Keratinocyte (primary cell): ENCODE measurements around the gene THRB. TPM values are rescaled to one million over a fixed set of nuclear protein-coding genes. Genes with fewer than 3 reads are reported as not detected.

Experiments used
- DNase-seq: peaks from one replicate; pipeline ENCODE4 v3.0.0-alpha.2; 2011; ENCODE audit warnings: low read depth, missing footprints, low spot score
- FAIRE-seq: peaks from 2 replicates; lab custom pipeline; 2011; peaks lifted over from hg19 to GRCh38; lab: Jason Lieb, UNC
- H2AFZ ChIP-seq: 2 replicates; pipeline ENCODE4 v1.6.0; 2012; ENCODE audit warnings: low read length, control low read depth, inconsistent platforms; ENCODE audit not compliant: control insufficient read depth
- H3K27ac ChIP-seq: 2 replicates; pipeline ENCODE4 v1.5.1; 2011; ENCODE audit warnings: low read length; ENCODE audit not compliant: control insufficient read depth, insufficient read depth
- H3K27me3 ChIP-seq: 3 replicates; pipeline ENCODE4 v1.6.0; 2011; ENCODE audit warnings: low read length; ENCODE audit not compliant: control insufficient read depth, insufficient read depth; ENCODE audit errors: extremely low read depth
- H3K36me3 ChIP-seq, 2 experiments: 2 replicates in 1 of 2; 3 replicates in 1 of 2; pipeline ENCODE4 v1.5.1; 2011; ENCODE audit warnings: low read length in 2 of 2, mild to moderate bottlenecking in 1 of 2; ENCODE audit not compliant: control insufficient read depth in 2 of 2, insufficient read depth in 2 of 2; ENCODE audit errors: extremely low read depth in 1 of 2
- H3K4me1 ChIP-seq: 3 replicates; pipeline ENCODE4 v1.5.1; 2011; ENCODE audit warnings: low read length; ENCODE audit not compliant: control insufficient read depth, insufficient read depth; ENCODE audit errors: extremely low read depth
- H3K4me2 ChIP-seq: 3 replicates; pipeline ENCODE4 v1.6.0; 2011; ENCODE audit warnings: low read depth, low read length; ENCODE audit not compliant: control insufficient read depth, insufficient read depth; ENCODE audit errors: extremely low read depth
- H3K4me3 ChIP-seq, 3 experiments: fragments of 200-600 bp in 1 of 3; sonication (generic) in 1 of 3; 2 replicates in 2 of 3; 3 replicates in 1 of 3; pipeline ENCODE4 v1.5.1; 2011 to 2016; ENCODE audit warnings: low read length in 3 of 3, mild to moderate bottlenecking in 3 of 3, control low read depth in 2 of 3, inconsistent platforms in 1 of 3, low read depth in 1 of 3, mixed read lengths in 1 of 3, mixed run types in 1 of 3, moderate library complexity in 1 of 3; ENCODE audit not compliant: control insufficient read depth in 2 of 3, insufficient read depth in 2 of 3; ENCODE audit errors: extremely low read depth in 1 of 3
- H3K79me2 ChIP-seq: 2 replicates; pipeline ENCODE4 v1.6.0; 2012; ENCODE audit warnings: low read length; ENCODE audit not compliant: control insufficient read depth, insufficient read depth
- H3K9ac ChIP-seq: 3 replicates; pipeline ENCODE4 v1.6.0; 2011; ENCODE audit warnings: low read length; ENCODE audit not compliant: control insufficient read depth, insufficient read depth; ENCODE audit errors: extremely low read depth
- H3K9me1 ChIP-seq: 3 replicates; pipeline ENCODE4 v1.6.0; 2011; ENCODE audit warnings: low read length; ENCODE audit not compliant: control insufficient read depth, insufficient read depth; ENCODE audit errors: extremely low read depth
- H3K9me3 ChIP-seq: 2 replicates; pipeline ENCODE4 v1.5.1; 2012; ENCODE audit warnings: low read depth, low read length; ENCODE audit not compliant: control insufficient read depth
- H4K20me1 ChIP-seq: 3 replicates; pipeline ENCODE4 v1.6.0; 2011; ENCODE audit warnings: low read length; ENCODE audit not compliant: control insufficient read depth, insufficient read depth; ENCODE audit errors: extremely low read depth
- EZH2 ChIP-seq: IDR thresholded peaks from one replicate; pipeline ENCODE4 v1.6.1; 2012; ENCODE audit warnings: inconsistent platforms, mild to moderate bottlenecking, low read length, moderate library complexity
- dilution Hi-C: fragments of 300-500 bp; cut with MboI; formaldehyde crosslinking; loops from one replicate; pipeline ENCODE4 v1.7.0; 2020; ENCODE audit warnings: low sequenced_read_pairs; ENCODE audit not compliant: extremely low pct_ligation_motif_present
- polyA plus RNA-seq, 5 experiments: library from polyadenylated mRNA; depleted of rRNA in 3 of 5; stranded (reverse) in 3 of 5; stranded (forward) in 1 of 5; unstranded in 1 of 5; fragments of >200 nt; gene quantifications; 1 replicate in 1 of 5; 2 replicates in 3 of 5; 3 replicates in 1 of 5; pipeline versions ENCODE4 v1.2.1 to v1.2.3, GENCODE V29; 2011 to 2012; ENCODE audit warnings: missing spikeins in 2 of 5, low read depth in 1 of 5, low replicate concordance in 1 of 5
- TF ChIP-seq, protein P1 (sequence below), 3 experiments: IDR thresholded peaks in 1 of 3; conservative IDR thresholded peaks in 1 of 3; optimal IDR thresholded peaks in 1 of 3; 2 replicates in 2 of 3; 3 replicates in 1 of 3; pipeline versions ENCODE3 to v1.5.1; 2011; ENCODE audit warnings: low read length in 3 of 3, mild to moderate bottlenecking in 3 of 3, moderate library complexity in 2 of 3, control low read depth in 1 of 3, inconsistent platforms in 1 of 3; ENCODE audit not compliant: insufficient read depth in 2 of 3; ENCODE audit errors: extremely low read depth in 1 of 3

THRB gene
- polyA plus RNA-seq, 1 donor (not counting 4 experiments of a cell fraction or from before 2014, with no cell fraction given) = 2.6 TPM

DNA sequence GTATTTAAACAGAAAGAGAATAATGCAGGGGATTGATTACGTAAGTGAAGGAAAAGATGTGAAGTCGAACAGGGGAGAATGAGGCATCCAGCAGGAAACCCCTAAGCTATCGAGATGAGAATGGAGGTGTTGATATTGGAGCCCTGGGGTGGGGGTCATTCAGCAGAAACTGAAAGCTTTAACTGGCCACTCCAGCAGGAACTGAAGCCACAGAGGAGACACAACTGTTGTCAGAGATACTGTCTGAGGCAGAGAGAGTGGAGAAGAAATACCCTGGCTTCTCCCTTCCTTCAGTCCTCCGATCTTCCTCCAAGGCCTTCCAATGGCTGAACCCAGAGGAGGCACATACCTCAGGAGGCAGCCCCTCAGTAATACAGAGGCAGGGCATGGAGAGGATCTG, 152.4 kb downstream of the THRB start:
- no peak overlapping the region for H3K4me3 ChIP-seq
- no peak for TF ChIP-seq EZH2
- TF ChIP-seq, protein P1, sequence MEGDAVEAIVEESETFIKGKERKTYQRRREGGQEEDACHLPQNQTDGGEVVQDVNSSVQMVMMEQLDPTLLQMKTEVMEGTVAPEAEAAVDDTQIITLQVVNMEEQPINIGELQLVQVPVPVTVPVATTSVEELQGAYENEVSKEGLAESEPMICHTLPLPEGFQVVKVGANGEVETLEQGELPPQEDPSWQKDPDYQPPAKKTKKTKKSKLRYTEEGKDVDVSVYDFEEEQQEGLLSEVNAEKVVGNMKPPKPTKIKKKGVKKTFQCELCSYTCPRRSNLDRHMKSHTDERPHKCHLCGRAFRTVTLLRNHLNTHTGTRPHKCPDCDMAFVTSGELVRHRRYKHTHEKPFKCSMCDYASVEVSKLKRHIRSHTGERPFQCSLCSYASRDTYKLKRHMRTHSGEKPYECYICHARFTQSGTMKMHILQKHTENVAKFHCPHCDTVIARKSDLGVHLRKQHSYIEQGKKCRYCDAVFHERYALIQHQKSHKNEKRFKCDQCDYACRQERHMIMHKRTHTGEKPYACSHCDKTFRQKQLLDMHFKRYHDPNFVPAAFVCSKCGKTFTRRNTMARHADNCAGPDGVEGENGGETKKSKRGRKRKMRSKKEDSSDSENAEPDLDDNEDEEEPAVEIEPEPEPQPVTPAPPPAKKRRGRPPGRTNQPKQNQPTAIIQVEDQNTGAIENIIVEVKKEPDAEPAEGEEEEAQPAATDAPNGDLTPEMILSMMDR (optimal IDR thresholded peaks at IDR 0.05 in 1 of 3, IDR thresholded peaks at IDR 0.05 in 1 of 3, conservative IDR thresholded peaks at IDR 0.05 in 1 of 3; ENCODE audit: extremely low read depth in 1 of 3, insufficient read depth in 2 of 3, low read length in 3 of 3) = no peak
- H3K9me3 ChIP-seq = no peaks in the 10 kb centered on the region
- FAIRE-seq (no peak), DNase-seq (no peak)
- H3K4me2 ChIP-seq = no peak overlapping the region
- no peaks in the 10 kb centered on the region for H3K27me3 ChIP-seq
- H3K36me3 ChIP-seq = no peaks in the 10 kb centered on the region
- no peak overlapping the region for H3K9ac ChIP-seq
- H4K20me1 ChIP-seq = no peaks in the 10 kb centered on the region
- no peaks in the 10 kb centered on the region for H3K4me1 ChIP-seq
- dilution Hi-C loops = no loop called here
- no peaks in the 10 kb centered on the region for H3K79me2 ChIP-seq
- H3K27ac ChIP-seq = no peak overlapping the region
- no peaks in the 10 kb centered on the region for H3K9me1 ChIP-seq
- no peak overlapping the region for H2AFZ ChIP-seq

DNA sequence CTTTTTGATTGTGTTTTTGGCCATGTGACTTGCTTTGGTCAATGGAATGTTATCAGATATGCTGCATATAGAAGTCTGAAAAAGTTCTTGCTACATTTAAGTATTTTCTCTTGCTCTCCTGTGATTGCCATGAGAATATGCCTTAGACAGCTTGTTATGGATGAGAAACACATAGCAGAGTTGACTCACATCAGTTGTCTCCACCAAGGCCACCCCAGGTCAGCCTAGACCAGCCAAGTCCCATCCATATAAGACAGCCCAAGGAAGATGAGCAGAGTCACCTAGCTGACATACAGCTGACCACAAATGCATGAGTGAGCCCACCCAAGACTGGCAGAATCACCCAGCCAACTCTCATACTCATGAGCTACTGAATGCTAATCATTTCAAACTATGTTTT, 153.0 kb downstream of the THRB start:
- Histone ChIP-seq H4K20me1 (no peaks in the 10 kb centered on the region), H3K4me1 (no peaks in the 10 kb centered on the region), H3K9me1 (no peaks in the 10 kb centered on the region), H2AFZ (no peak overlapping the region), H3K9me3 (no peaks in the 10 kb centered on the region), H3K4me2 (no peak overlapping the region), H3K27ac (no peak overlapping the region), H3K79me2 (no peaks in the 10 kb centered on the region), H3K4me3 (no peak overlapping the region), H3K36me3 (no peaks in the 10 kb centered on the region), H3K27me3 (no peaks in the 10 kb centered on the region), H3K9ac (no peak overlapping the region)
- TF ChIP-seq EZH2 = no peak
- TF ChIP-seq, protein P1 (optimal IDR thresholded peaks at IDR 0.05 in 1 of 3, IDR thresholded peaks at IDR 0.05 in 1 of 3, conservative IDR thresholded peaks at IDR 0.05 in 1 of 3; ENCODE audit: extremely low read depth in 1 of 3, insufficient read depth in 2 of 3, low read length in 3 of 3) = no peak
- dilution Hi-C loops = no loop called here
- DNase-seq = no peak
- no peak for FAIRE-seq
